Activated T-helper 1 cell treated with Interleukin-2 at 50 U/mL for 16 hours (primary cell): Measurements from ENCODE around the gene VWA5B1.

ENCODE experiments used
- DNase-seq: peaks from one replicate; pipeline ENCODE4 v3.0.0-alpha.2; 2020; ENCODE audit warnings: low read depth

VWA5B1 gene

DNA sequence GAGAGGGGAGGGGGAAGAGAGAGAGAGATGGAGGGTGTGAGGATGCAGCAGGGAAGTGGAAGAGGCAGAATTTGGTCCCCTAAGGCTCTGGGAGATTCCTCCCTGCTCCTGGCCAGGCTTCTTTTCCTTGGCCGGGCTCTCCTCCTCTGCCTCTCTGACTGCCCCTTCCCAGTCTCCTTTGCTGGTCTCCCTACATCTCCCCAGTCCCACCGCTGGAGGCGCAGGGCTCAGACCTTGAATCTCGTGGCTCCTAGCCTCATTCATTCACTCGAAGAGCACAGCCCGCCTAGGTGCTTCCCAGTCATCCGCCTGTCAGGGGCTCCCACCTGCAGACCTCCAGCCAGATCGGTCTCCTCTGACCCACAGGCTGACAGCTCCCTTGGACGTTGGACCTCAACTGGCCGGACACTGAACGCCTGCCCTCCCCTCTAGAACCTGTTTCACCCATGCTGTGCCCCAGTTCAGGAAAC, 76.5 kb downstream of the VWA5B1 start:
- no peak for DNase-seq

GRCh38 chr1:20367626-20368025, 77.0 kb downstream of the VWA5B1 start:
- DNase-seq: no peak

- no peak for DNase-seq
Measured at GRCh38 chr1:20368866-20369470, 78.3 kb downstream of the VWA5B1 start.

DNA sequence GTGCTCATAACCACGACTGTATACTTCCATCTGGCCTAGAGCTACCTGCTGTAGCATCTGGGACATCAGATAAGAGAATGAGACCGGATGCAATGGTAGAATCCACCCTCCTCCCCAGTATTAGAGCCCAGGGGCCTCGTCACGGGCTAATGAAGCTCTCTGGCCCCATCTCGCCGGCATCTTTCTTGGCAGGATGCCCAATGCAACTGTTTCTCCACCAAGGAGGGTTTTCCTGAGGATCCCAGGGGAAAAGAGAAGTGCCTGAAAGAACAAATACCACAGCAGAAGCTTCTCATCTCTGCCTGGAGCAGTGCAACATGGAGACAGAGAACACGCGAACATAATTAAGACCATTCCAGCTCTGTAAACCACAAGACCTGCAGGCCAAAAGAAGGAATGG, 80.0 kb downstream of the VWA5B1 start:
- DNase-seq: no peak

- DNase-seq: no peak
Measured at GRCh38 chr1:20371411-20371810, 80.7 kb downstream of the VWA5B1 start.

- DNase-seq: no peak
Measured at GRCh38 chr1:20371883-20372282, 81.2 kb downstream of the VWA5B1 start.

GRCh38 chr1:20372676-20373075, 82.0 kb downstream of the VWA5B1 start:
- DNase-seq: no peak

DNA sequence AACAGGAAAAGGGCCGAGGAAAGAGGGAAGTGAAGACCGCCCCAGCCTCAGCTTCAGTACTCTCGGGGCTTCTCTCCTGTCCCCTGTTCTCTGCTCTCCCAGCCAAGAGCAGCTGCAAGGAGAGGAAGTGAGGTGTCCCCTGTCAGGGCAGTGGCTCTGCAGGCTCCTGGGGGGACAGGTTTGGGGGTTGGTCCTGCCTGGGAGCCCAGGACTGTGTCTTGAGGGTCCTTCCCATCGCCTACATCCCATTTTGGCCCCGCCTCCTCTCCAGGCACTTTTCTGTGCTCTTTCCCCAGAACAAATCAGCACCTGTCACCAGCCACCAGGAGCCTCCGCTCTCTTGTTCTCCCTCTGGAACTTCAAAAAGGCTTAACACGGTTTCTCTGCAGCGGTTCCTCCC, 82.6 kb downstream of the VWA5B1 start:
- DNase-seq: no peak

DNA sequence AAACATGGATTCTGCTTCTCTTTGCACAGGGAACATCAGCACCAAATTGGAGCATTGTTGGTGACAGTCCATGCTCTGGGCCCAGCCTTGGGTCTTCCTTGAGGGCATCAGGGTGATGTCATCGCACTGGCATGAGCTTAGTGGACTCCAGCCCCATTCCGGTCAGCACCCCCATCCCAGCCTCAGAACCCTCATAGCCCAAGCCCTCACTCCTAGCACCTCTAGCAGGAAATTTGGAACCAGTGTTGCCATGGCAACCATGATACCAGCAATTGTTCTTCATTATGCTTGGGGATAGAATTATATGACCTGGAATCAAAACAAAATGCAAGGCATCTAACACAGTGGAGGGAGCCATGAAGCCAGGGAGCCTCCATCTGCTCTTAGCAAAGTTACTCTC, 83.1 kb downstream of the VWA5B1 start:
- no peak for DNase-seq

- DNase-seq: no peak
Measured at GRCh38 chr1:20375563-20375962, 84.9 kb downstream of the VWA5B1 start.

DNA sequence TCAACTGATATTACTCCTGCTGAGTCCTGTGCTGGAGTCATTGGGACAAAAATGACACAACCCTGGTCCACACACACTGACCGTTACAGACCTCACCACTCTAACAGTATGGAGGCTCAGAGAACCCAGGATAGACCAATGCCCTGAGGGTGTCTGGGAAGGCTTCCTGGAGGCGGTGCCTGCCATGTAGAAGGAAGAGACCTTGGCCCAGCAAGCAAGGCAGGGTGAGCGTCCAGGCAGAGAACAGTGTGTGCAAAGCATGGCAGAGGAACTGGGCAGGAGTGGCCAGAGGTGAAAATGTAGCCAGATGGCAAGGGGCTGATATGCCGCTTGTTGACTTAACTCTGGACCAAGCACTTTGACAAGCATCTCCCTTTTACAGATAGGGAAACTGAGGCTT, 85.5 kb downstream of the VWA5B1 start:
- DNase-seq: no peak

- DNase-seq: peak; percentile 21
Measured at GRCh38 chr1:20376880-20377494, 86.3 kb downstream of the VWA5B1 start.

DNA sequence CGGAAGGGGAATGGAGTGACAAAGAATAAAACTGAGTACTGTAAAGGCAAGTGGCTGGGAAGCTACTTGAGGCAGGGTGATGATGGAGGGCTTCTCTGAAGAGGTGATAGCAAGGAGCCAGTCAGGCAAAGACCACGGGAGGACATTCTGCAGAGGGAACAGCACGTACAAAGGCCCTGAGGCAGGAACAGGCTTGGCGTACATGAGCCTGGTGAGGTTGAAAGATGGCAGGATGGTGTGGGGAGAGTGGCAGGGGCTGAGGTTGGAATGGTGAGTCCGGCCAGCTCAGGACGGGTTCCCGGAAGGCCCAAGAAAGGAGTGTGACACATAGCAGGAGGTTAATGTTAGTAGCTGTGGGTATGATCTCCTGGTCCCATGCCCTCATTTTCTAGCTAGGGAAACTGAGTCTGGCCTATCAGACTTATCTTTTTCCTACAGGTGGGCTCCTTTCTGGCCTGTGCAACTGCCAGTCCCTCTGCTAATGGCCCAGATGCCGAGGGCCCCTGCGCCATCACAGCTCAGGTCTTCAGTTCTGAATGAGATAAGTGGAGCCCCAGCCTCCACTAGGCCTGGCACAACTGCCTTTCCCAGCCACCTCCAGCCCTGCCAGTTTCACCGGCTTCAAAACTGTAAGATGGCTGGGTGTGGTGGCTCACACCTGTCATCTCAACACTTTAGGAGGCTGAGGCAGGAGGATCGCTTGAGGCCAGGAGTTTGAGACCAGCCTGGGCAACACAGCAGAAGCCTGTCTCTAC, 87.0 kb downstream of the VWA5B1 start:
- DNase-seq: no peak

GRCh38 chr1:20379075-20379474, 88.4 kb downstream of the VWA5B1 start:
- DNase-seq: no peak

DNA sequence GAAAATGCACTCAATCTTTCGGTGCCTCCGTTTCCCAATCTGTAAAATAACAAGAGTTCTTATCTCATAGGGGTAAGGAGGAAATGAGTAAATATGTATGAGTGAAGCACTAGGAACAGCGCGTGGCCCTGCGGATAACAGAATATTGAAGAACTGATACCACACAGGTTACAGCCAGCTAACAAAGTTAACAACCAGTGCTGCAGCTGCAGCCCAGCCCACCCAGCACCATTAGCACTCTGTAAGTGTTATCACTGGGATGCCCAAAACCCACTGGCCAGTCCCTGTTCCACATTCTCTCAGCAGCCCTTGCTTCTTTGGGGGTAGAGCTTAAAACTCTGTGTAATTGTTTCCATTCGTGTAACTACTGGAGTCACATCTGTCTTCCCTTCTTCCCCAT, 89.5 kb downstream of the VWA5B1 start:
- DNase-seq: no peak

DNA sequence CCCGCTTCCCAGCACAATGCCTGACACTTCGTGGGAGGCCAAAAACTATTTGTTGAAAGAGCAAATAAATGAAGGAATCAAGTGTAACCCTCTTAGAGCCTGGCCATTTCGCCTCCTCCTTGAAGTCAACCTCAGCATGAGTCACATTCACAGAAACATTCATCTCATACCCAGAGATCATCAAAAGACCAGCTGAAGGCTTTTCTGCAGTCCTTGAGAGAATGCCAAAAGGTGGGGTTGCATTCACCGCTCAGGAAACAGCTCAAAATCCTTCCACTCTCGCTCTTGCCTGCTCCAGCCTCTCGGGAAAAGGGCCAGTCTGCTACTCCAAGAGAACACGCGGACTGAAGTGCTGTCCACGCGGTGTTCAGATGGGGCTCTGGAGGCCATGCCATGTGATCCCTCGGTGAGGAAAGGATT, 90.0 kb downstream of the VWA5B1 start:
- no peak for DNase-seq

- no peak for DNase-seq
Measured at GRCh38 chr1:20381045-20381641, 90.5 kb downstream of the VWA5B1 start.

GRCh38 chr1:20381961-20382360, 91.3 kb downstream of the VWA5B1 start:
- DNase-seq: no peak

GRCh38 chr1:20382711-20383110, 92.0 kb downstream of the VWA5B1 start:
- DNase-seq: no peak

DNA sequence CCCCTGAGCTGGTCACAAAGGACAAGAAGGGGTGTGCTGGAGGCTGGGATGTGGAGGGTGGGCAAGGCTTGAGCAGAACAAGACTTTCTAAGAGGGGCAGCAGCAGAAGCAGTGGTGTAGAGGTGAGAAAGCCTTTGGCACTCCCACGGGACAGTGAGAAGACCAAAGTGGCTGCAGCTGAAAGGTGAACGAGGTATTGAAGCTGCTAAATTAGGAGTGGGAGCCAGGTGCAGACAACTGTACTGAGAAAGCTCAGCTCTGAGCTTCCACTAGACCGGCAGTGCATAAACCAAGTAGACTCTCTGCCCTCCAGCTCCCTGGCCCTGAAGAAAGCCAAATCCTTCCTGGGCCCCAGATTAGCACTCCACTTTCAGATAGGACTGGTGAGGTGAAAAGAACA, 93.0 kb downstream of the VWA5B1 start:
- DNase-seq: no peak

GRCh38 chr1:20385630-20386029, 95.0 kb downstream of the VWA5B1 start:
- DNase-seq: no peak

DNA sequence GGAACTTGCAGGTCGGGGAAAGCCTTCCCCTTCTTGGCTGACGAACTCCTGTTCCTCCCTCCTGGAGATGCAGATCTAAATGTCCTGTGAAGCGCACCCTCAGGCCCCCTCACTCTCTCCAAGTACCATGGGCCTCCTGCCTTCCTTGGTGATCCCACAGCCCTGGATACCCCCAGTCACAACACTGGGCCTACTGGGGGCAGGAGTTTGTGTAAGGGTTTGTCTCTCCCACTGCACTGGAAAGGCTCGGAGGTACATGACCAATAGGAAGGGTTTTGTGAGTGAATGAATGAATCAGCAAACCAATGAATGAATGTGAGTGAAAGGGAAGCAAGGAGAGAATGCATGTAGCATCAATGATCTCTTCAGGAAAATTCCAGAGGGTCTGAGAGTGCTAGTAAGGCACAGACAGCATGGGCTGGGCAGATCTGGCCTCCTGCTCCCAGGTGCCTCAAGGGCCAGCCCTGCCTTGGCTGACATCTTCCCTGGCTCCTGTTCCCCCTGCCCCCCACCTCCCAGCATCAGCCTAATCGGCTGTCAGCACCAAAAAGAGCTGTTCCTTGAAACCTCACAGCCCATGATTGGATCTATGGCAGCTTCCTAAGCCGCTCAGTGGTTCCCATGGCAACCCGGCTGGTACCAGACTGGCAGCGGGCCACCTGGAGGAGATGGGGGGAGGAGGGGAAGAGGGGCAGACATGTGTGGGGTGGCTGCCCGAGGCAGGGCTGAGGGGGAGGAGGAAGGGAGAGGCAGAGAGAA, 95.8 kb downstream of the VWA5B1 start:
- no peak for DNase-seq
